WTC11 (cell line): ENCODE data around the gene TNP1. TPM values are rescaled to one million over a fixed set of nuclear protein-coding genes. Genes with fewer than 3 reads are reported as not detected.

ENCODE experiments used
- ATAC-seq: fragments of 200-7000 bp; cut with Tn5 transposase; 2 replicates; pipeline ENCODE4 v1.10.0; 2021; ENCODE audit warnings: mild to moderate bottlenecking, moderate library complexity
- CTCF ChIA-PET: fragments of 300-600 bp; sonication (Branson Sonifier 250); formaldehyde crosslinking; loops from one replicate; lab custom pipeline; 2021; ENCODE audit warnings: antibody characterized with exemption; lab: Charles Lee
- POLR2A ChIA-PET: fragments of 350-600 bp; sonication (Branson Sonifier 250); formaldehyde crosslinking; loops from one replicate; lab custom pipeline; 2021; ENCODE audit warnings: antibody characterized with exemption; lab: Charles Lee
- DNase-seq: peaks from one replicate; pipeline ENCODE4 v3.0.0; 2021; ENCODE audit warnings: low spot score
- H3K27ac Mint-ChIP-seq: 2 replicates; pipeline ENCODE4 v1.8.0; 2021; ENCODE audit warnings: mixed read lengths
- H3K27me3 Mint-ChIP-seq: 2 replicates; pipeline ENCODE4 v1.8.0; 2021; ENCODE audit warnings: low read depth, mild to moderate bottlenecking, moderate library complexity, mixed read lengths
- H3K36me3 Mint-ChIP-seq: 2 replicates; pipeline ENCODE4 v1.8.0; 2021; ENCODE audit warnings: mixed read lengths
- H3K4me1 Mint-ChIP-seq: 2 replicates; pipeline ENCODE4 v1.8.0; 2022; ENCODE audit warnings: mixed read lengths
- H3K4me3 Mint-ChIP-seq: 2 replicates; pipeline ENCODE4 v1.8.0; 2021; ENCODE audit warnings: mild to moderate bottlenecking, moderate library complexity, mixed read lengths
- H3K9me3 Mint-ChIP-seq: 2 replicates; pipeline ENCODE4 v1.8.0; 2021; ENCODE audit warnings: mixed read lengths
- ARID4B ChIP-seq: sonication (generic); formaldehyde crosslinking; IDR thresholded peaks from 2 replicates; pipeline ENCODE4 v1.8.0; 2023; ENCODE audit warnings: missing genetic modification reagents, mild to moderate bottlenecking, borderline replicate concordance
- GTF2I ChIP-seq: fragments of 250-450 bp; sonication (Bioruptor Pico); conservative IDR thresholded peaks from 2 replicates; pipeline ENCODE4 v1.4.0; 2021; ENCODE audit warnings: mild to moderate bottlenecking
- KAT7 ChIP-seq: sonication (generic); formaldehyde crosslinking; IDR thresholded peaks from 2 replicates; pipeline ENCODE4 v1.8.1; 2023; ENCODE audit warnings: missing genetic modification reagents, mild to moderate bottlenecking, borderline replicate concordance
- NFYB ChIP-seq: sonication (generic); formaldehyde crosslinking; conservative IDR thresholded peaks from 2 replicates; pipeline ENCODE4 v1.8.0; 2022; ENCODE audit warnings: low read depth, missing genetic modification reagents
- NR1H2 ChIP-seq: sonication (generic); formaldehyde crosslinking; IDR thresholded peaks from 2 replicates; pipeline ENCODE4 v1.9.0; 2021; ENCODE audit warnings: mild to moderate bottlenecking, moderate library complexity, missing genetic modification reagents
- OVOL2 ChIP-seq: fragments of 250-450 bp; sonication (Bioruptor Pico); IDR thresholded peaks from 2 replicates; pipeline ENCODE4 v1.9.0; 2021; ENCODE audit warnings: mild to moderate bottlenecking, borderline replicate concordance
- PRDM15 ChIP-seq: sonication (generic); formaldehyde crosslinking; IDR thresholded peaks from 2 replicates; pipeline ENCODE4 v1.8.0; 2022; ENCODE audit warnings: missing genetic modification reagents
- PREB ChIP-seq: sonication (generic); formaldehyde crosslinking; IDR thresholded peaks from 2 replicates; pipeline ENCODE4 v1.8.1; 2022; ENCODE audit warnings: mild to moderate bottlenecking, missing genetic modification reagents, moderate library complexity, borderline replicate concordance
- RORB ChIP-seq: fragments of 250-450 bp; sonication (Bioruptor Pico); IDR thresholded peaks from 2 replicates; pipeline ENCODE4 v1.9.0; 2021; ENCODE audit warnings: mild to moderate bottlenecking
- STAT6 ChIP-seq: sonication (generic); formaldehyde crosslinking; conservative IDR thresholded peaks from 2 replicates; pipeline ENCODE4 v1.8.1; 2023; ENCODE audit warnings: mild to moderate bottlenecking, low read depth, missing genetic modification reagents, moderate library complexity
- TEAD1 ChIP-seq: sonication (generic); formaldehyde crosslinking; IDR thresholded peaks from 2 replicates; pipeline ENCODE4 v1.8.0; 2022; ENCODE audit warnings: mild to moderate bottlenecking, missing genetic modification reagents
- total RNA-seq: library from RNA; stranded (reverse); gene quantifications from 3 replicates; pipeline ENCODE4 v1.2.3, GENCODE V29; 2021
- TF ChIP-seq, protein P1 (sequence below): sonication (generic); formaldehyde crosslinking; IDR thresholded peaks from 2 replicates; pipeline ENCODE4 v1.8.1; 2023; ENCODE audit warnings: mild to moderate bottlenecking, missing genetic modification reagents
- TF ChIP-seq, protein P2 (sequence below): fragments of 250-450 bp; sonication (Bioruptor Pico); IDR thresholded peaks from 2 replicates; pipeline ENCODE4 v1.8.0; 2021; ENCODE audit warnings: mild to moderate bottlenecking

TNP1 gene
- total RNA-seq, 1 experiment from 2014 or later: not detected

- POLR2A ChIA-PET: no interaction called here
- no peak for TF ChIP-seq PREB (CRISPR knock-in tag)
- no peak for TF ChIP-seq KAT7
- no peak for TF ChIP-seq STAT6 (CRISPR knock-in tag)
- no peak for TF ChIP-seq NFYB (CRISPR knock-in tag)
- TF ChIP-seq TEAD1: no peak
- TF ChIP-seq PRDM15 (CRISPR knock-in tag): no peak
- TF ChIP-seq NR1H2 (CRISPR knock-in tag): no peak
- no peak for TF ChIP-seq GTF2I (CRISPR knock-in tag)
- TF ChIP-seq RORB (CRISPR knock-in tag): no peak
- TF ChIP-seq, protein P1, sequence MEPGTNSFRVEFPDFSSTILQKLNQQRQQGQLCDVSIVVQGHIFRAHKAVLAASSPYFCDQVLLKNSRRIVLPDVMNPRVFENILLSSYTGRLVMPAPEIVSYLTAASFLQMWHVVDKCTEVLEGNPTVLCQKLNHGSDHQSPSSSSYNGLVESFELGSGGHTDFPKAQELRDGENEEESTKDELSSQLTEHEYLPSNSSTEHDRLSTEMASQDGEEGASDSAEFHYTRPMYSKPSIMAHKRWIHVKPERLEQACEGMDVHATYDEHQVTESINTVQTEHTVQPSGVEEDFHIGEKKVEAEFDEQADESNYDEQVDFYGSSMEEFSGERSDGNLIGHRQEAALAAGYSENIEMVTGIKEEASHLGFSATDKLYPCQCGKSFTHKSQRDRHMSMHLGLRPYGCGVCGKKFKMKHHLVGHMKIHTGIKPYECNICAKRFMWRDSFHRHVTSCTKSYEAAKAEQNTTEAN (CRISPR knock-in tag): no peak
- TF ChIP-seq, protein P2, sequence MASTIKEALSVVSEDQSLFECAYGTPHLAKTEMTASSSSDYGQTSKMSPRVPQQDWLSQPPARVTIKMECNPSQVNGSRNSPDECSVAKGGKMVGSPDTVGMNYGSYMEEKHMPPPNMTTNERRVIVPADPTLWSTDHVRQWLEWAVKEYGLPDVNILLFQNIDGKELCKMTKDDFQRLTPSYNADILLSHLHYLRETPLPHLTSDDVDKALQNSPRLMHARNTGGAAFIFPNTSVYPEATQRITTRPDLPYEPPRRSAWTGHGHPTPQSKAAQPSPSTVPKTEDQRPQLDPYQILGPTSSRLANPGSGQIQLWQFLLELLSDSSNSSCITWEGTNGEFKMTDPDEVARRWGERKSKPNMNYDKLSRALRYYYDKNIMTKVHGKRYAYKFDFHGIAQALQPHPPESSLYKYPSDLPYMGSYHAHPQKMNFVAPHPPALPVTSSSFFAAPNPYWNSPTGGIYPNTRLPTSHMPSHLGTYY (CRISPR knock-in tag): no peak
- no peak for TF ChIP-seq ARID4B
- TF ChIP-seq OVOL2: no peak
- TF ChIP-seq, all 79 proteins: peak for 0
- H3K27me3 Mint-ChIP-seq: no peaks in the 10 kb centered on the region; the same call in 1 of the 2 replicates
- no peak overlapping the region for H3K27ac Mint-ChIP-seq
- ATAC-seq (no peak), DNase-seq (no peak)
- CTCF ChIA-PET: no interaction called here
- H3K4me3 Mint-ChIP-seq: no peak overlapping the region
- H3K9me3 Mint-ChIP-seq: peaks cover 3% of the 10 kb centered on the region; the same call in 1 of the 2 replicates
- no peaks in the 10 kb centered on the region for H3K36me3 Mint-ChIP-seq
- H3K4me1 Mint-ChIP-seq: 0 out of 2 replicates have a peak, but pooled peaks cover 4% of the 10 kb centered on the region
Measured at GRCh38 chr2:216838151-216838550, 21.7 kb downstream of the TNP1 start.
